BJ (cell line): Measurements from ENCODE around the gene AASDH. TPM values are rescaled to one million over a fixed set of nuclear protein-coding genes. Genes with fewer than 3 reads are reported as not detected.

Source experiments
- CTCF ChIA-PET: fragments of 350-600 bp; formaldehyde crosslinking; extraction: SDS; loops from one replicate; lab custom pipeline; 2021; ENCODE audit warnings: antibody characterized with exemption, inconsistent platforms; lab: Yijun Ruan, JAX
- POLR2A ChIA-PET: fragments of 300-600 bp; sonication (Branson Sonifier 250); formaldehyde crosslinking; extraction: SDS; loops from one replicate; lab custom pipeline; 2021; ENCODE audit warnings: antibody characterized with exemption; lab: Charles Lee
- DNase-seq: peaks from one replicate; pipeline ENCODE4 v3.0.0-alpha.2; 2011; ENCODE audit warnings: low read depth
- H3K27me3 ChIP-seq: 2 replicates; pipeline ENCODE4 v1.6.0; 2011; ENCODE audit warnings: low read length; ENCODE audit not compliant: control insufficient read depth, insufficient read depth
- H3K36me3 ChIP-seq: 2 replicates; pipeline ENCODE4 v1.5.1; 2011; ENCODE audit warnings: low read length; ENCODE audit not compliant: control insufficient read depth, insufficient read depth
- H3K4me3 ChIP-seq: 2 replicates; pipeline ENCODE4 v1.5.1; 2011; ENCODE audit warnings: low read depth, mild to moderate bottlenecking, control low read depth, low read length
- polyA plus RNA-seq: library from polyadenylated mRNA; depleted of rRNA; stranded (reverse); fragments of >200 nt; gene quantifications from 2 replicates; pipeline ENCODE4 v1.2.3, GENCODE V29; 2011
- TF ChIP-seq, protein P1 (sequence below): IDR thresholded peaks from 2 replicates; pipeline ENCODE4 v1.5.1; 2011; ENCODE audit warnings: low read depth, mild to moderate bottlenecking, control low read depth, inconsistent platforms, low read length, moderate library complexity; ENCODE audit not compliant: insufficient read depth

The AASDH gene
- polyA plus RNA-seq, 1 experiment, result 3.4 TPM

DNA sequence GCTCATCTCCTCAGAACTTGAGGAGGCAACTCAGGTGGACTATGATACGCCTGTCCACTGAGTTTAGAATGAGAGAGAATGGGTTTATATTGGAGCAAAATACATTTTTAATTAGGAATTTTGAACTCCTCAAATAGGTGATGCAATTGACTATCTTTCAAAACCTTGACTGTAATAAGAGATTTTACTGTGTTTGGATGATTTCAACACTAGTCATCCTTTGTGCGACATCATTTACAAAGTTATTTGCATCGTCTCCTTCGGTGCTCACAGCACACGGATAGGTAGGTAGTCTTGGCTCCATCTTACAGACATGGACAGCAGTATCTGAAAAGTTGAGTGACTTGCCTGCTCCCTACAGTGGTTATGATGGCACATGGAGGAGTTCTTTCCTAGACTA lies 67.0 kb downstream of the AASDH start:
- POLR2A ChIA-PET, result no interaction called here
- CTCF ChIA-PET, result no interaction called here
- TF ChIP-seq, protein P1, sequence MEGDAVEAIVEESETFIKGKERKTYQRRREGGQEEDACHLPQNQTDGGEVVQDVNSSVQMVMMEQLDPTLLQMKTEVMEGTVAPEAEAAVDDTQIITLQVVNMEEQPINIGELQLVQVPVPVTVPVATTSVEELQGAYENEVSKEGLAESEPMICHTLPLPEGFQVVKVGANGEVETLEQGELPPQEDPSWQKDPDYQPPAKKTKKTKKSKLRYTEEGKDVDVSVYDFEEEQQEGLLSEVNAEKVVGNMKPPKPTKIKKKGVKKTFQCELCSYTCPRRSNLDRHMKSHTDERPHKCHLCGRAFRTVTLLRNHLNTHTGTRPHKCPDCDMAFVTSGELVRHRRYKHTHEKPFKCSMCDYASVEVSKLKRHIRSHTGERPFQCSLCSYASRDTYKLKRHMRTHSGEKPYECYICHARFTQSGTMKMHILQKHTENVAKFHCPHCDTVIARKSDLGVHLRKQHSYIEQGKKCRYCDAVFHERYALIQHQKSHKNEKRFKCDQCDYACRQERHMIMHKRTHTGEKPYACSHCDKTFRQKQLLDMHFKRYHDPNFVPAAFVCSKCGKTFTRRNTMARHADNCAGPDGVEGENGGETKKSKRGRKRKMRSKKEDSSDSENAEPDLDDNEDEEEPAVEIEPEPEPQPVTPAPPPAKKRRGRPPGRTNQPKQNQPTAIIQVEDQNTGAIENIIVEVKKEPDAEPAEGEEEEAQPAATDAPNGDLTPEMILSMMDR, result no peak

DNA sequence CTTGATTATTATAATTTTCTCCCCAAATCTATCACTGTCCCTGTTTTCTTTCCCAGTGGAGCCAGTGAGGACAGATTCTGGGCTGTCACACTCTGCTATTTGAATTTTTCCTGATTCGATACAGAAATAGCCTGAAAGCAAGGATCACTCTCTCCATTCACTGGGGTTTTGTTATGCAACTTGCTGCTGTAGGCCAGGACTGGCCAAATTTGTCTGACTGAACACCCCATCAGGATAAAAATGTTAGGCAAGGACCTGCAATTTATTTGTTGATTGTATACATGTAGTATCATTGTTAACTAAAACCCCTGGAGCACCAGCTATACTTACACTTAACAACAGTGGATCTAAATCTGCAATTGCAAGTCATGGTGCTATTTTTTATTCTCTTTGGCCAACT lies 68.7 kb downstream of the AASDH start:
- POLR2A ChIA-PET, result no interaction called here
- no peak for DNase-seq
- Histone ChIP-seq H3K4me3 (no peak overlapping the region), H3K36me3 (no peaks in the 10 kb centered on the region), H3K27me3 (no peaks in the 10 kb centered on the region; the same call in 1 of the 2 replicates)
- TF ChIP-seq, protein P1, result no peak
- CTCF ChIA-PET, result interaction anchor here (1.2 kb wide), 1 partner anchor 18 kb away, joined by 5 read pairs; no protein-coding TSS in a partner anchor

More for the DNA sequence above, 67.0 kb downstream of the AASDH start:
- no peak for DNase-seq
- H3K4me3 ChIP-seq, result no peak overlapping the region
- no peaks in the 10 kb centered on the region for H3K36me3 ChIP-seq
- no peaks in the 10 kb centered on the region; the same call in 1 of the 2 replicates for H3K27me3 ChIP-seq

DNA sequence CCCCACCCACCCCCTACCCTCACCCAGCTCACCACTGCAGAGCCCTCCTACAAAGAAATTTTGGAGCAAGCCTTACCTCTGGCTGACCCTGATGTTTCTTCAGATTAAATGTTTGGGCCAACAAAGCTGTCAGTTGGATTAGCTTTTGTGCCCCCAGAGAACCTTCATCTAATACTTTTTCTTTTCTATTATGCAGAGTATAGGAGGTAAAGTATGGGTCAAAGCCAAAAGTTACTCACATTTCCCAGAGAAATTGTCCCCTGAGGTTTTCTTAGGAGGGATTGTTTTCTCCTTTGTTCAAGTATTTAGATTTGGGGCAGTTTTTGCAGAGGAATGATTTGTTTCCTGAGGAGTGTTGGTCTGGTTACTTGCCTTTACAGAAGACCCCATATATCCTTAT lies 69.5 kb downstream of the AASDH start:
- ChIA-PET CTCF (no interaction called here), POLR2A (interaction anchor here (0.6 kb wide), 1 partner anchor 13 kb away, joined by 6 read pairs; no protein-coding TSS in a partner anchor)
- TF ChIP-seq, protein P1, result no peak
- no peaks in the 10 kb centered on the region for H3K27me3 ChIP-seq
- no peaks in the 10 kb centered on the region for H3K36me3 ChIP-seq
- DNase-seq, result no peak
- no peak overlapping the region for H3K4me3 ChIP-seq

DNA sequence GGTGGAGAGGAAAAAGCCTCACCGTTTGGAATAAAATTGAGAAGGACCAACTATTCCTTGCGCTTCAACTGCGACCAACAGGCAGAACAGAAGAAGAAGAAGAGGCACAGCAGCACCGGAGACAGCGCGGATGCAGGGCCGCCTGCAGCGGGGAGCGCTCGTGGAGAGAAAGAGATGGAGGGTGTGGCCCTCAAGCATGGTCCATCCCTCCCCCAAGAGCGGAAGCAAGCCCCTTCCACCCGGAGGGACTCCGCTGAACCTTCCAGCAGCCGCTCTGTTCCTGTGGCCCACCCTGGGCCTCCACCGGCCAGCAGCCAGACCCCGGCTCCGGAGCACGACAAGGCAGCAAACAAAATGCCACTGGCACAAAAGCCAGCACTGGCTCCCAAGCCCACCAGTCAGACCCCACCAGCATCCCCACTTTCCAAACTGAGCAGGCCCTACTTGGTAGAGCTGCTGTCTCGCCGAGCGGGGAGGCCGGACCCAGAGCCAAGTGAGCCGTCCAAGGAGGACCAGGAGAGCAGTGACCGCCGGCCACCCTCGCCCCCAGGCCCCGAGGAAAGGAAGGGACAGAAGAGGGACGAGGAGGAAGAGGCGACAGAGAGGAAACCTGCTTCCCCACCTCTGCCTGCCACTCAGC lies 71.2 kb downstream of the AASDH start:
- no peak overlapping the region for H3K4me3 ChIP-seq
- ChIA-PET CTCF (no interaction called here), POLR2A (no interaction called here)
- DNase-seq, result no peak
- TF ChIP-seq, protein P1, result no peak
- no peaks in the 10 kb centered on the region for H3K27me3 ChIP-seq
- H3K36me3 ChIP-seq, result no peaks in the 10 kb centered on the region

DNA sequence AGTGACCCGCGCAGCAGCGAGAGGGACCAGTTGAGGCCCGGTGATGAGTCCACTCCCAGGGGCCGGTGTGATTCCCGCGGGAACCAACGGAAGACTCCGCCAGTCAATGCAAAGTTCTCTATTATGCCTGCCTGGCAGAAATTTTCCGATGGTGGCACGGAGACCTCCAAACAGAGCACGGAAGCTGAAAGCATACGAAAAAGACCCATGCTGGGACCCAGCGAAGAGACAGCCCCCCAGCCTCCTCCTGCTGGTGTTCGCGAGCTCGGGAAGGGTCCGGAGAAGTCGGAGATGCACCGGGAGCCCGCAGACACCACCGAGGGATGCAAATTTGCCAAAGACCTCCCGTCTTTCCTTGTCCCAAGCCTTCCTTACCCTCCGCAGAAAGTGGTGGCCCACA lies 71.7 kb downstream of the AASDH start:
- CTCF ChIA-PET, result no interaction called here
- Histone ChIP-seq H3K27me3 (no peaks in the 10 kb centered on the region), H3K4me3 (no peak overlapping the region), H3K36me3 (no peaks in the 10 kb centered on the region)
- TF ChIP-seq, protein P1, result no peak
- DNase-seq, result no peak
- POLR2A ChIA-PET, result no interaction called here
